Peyer's patch (tissue), 4 donors: ENCODE measurements around the gene ITGAV.

Experiments used
- CTCF ChIP-seq, 6 experiments: fragments of 450-650 bp in 4 of 6; fragments of 200-600 bp in 2 of 6; sonication (generic) in 1 of 6; IDR thresholded peaks; one replicate each; pipeline ENCODE4 v1.5.1; 2017 to 2019; ENCODE audit warnings: antibody characterized with exemption in 6 of 6, mild to moderate bottlenecking in 3 of 6, moderate library complexity in 1 of 6
- POLR2A ChIP-seq, 2 donors: fragments of 450-650 bp; IDR thresholded peaks; one replicate each; pipeline ENCODE4 v1.5.1; 2017; ENCODE audit warnings: antibody characterized with exemption in 2 of 2, mild to moderate bottlenecking in 2 of 2, moderate library complexity in 2 of 2

GRCh38 chr2:186591506-186591890 lies 1.6 kb downstream of the ITGAV start:
- TF ChIP-seq CTCF (IDR thresholded peaks at IDR 0.05) (no peak), POLR2A (IDR thresholded peaks at IDR 0.05) (no peak)
